Measurements from ENCODE around the gene APOE. TPM values are rescaled to one million over a fixed set of nuclear protein-coding genes. Genes with fewer than 3 reads are reported as not detected.

Gene APOE
- total and polyA plus RNA-seq, 9 of the 15 experiments (the other 6 are each of a cell fraction or from before 2014, with no cell fraction given), result 0.14 to 180 (median 58.1) TPM; not detected in 1

DNA sequence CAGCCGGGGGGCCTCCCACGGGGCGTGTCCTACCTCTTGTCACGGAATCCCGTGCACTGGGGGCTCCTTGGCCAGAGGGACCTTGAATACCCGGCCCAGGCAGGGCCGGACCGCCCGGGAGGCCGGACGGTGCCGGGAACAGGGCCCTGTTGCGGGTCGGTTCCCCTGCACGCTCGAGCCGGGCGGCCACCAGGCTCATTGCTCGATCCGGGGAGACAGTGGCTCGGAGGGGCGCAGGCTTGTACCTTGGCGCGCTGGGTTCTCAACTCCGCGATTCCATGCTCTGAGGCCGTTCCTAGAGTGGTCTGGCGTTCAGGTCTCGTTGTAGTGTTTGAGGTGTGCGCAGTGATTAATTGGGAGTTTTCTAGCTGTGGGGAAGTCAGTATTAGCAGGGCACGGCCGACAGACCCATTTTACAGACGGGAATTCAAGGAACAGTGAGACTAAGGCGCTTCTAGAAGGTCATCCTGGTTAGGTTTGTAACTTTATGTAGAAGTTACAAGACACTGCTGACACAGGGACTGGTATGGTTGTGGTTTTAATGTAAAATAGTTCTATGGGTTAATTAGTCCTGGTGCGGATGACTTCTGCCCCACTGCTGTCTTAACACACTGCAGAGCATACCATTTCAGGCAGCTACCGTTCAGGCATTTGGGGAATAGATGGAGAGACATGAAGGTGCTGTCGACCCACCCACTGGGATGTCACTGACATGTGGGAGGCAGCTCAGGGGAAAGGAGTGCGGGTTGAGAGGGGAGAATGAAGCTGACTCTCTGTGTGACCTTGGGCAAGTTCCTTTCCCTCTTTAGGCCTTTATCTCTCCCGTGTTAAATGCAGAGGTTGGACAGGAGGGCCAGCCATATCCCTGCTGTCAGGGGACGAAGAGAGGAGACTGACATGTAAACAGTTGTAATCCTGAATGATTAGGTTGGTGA, 50.2 kb downstream of the APOE start (continued):
- TF ChIP-seq PCBP2 (IDR thresholded peaks at IDR 0.05; ENCODE audit: low read depth, low read length, poor library complexity, severe bottlenecking) (no peak), MEIS2 (IDR thresholded peaks at IDR 0.05; ENCODE audit: partially characterized antibody) (no peak), HDAC3 (IDR thresholded peaks at IDR 0.05; ENCODE audit: borderline replicate concordance, partially characterized antibody) (no peak), DNMT1 (IDR thresholded peaks at IDR 0.05) (no peak), ZNF174 (CRISPR knock-in tag; IDR thresholded peaks at IDR 0.05) (no peak), ZNF124 (CRISPR knock-in tag; IDR thresholded peaks at IDR 0.05) (no peak), RB1 (IDR thresholded peaks at IDR 0.05; ENCODE audit: low read depth) (0 out of 2 replicates have a peak, but pooled peaks have one; percentile 9), POU5F1 (IDR thresholded peaks at IDR 0.05; ENCODE audit: borderline replicate concordance, low read depth, low read length, partially characterized antibody) (no peak), CBFB (CRISPR knock-in tag; IDR thresholded peaks at IDR 0.05) (no peak), RBFOX2 (IDR thresholded peaks at IDR 0.05; ENCODE audit: low read depth, low read length) (peak; percentile 0; the same call in 1 of the 2 replicates), STAT5B (CRISPR knock-in tag; IDR thresholded peaks at IDR 0.05) (no peak), ZBED1 (IDR thresholded peaks at IDR 0.05) (no peak), ZNF511 (CRISPR knock-in tag; IDR thresholded peaks at IDR 0.05) (0 out of 2 replicates have a peak, but pooled peaks have one; percentile 27), PHF8 (IDR thresholded peaks at IDR 0.05; ENCODE audit: borderline replicate concordance, low read length) (no peak), CHD4 (IDR thresholded peaks at IDR 0.05; ENCODE audit: insufficient read depth, insufficient replicate concordance, low read depth, low read length, poor library complexity, severe bottlenecking) (no peak), ZBTB11 (CRISPR knock-in tag; IDR thresholded peaks at IDR 0.05) (no peak)
- TF ChIP-seq, protein P1, sequence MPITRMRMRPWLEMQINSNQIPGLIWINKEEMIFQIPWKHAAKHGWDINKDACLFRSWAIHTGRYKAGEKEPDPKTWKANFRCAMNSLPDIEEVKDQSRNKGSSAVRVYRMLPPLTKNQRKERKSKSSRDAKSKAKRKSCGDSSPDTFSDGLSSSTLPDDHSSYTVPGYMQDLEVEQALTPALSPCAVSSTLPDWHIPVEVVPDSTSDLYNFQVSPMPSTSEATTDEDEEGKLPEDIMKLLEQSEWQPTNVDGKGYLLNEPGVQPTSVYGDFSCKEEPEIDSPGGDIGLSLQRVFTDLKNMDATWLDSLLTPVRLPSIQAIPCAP (CRISPR knock-in tag; IDR thresholded peaks at IDR 0.05; ENCODE audit: borderline replicate concordance), result no peak
- TF ChIP-seq, protein P2, sequence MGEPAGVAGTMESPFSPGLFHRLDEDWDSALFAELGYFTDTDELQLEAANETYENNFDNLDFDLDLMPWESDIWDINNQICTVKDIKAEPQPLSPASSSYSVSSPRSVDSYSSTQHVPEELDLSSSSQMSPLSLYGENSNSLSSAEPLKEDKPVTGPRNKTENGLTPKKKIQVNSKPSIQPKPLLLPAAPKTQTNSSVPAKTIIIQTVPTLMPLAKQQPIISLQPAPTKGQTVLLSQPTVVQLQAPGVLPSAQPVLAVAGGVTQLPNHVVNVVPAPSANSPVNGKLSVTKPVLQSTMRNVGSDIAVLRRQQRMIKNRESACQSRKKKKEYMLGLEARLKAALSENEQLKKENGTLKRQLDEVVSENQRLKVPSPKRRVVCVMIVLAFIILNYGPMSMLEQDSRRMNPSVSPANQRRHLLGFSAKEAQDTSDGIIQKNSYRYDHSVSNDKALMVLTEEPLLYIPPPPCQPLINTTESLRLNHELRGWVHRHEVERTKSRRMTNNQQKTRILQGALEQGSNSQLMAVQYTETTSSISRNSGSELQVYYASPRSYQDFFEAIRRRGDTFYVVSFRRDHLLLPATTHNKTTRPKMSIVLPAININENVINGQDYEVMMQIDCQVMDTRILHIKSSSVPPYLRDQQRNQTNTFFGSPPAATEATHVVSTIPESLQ (CRISPR knock-in tag; IDR thresholded peaks at IDR 0.05), result no peak
